GM21367 (cell line): ENCODE results near the gene LGALS14.

Experiments used
- ATAC-seq: cut with Tn5 transposase; IDR thresholded peaks from one replicate; pipeline ENCODE4 v1.9.1; 2021; ENCODE audit not compliant: unreplicated experiment

LGALS14 gene

GRCh38 chr19:39746836-39747529 lies 42.7 kb downstream of the LGALS14 start:
- ATAC-seq: no peak

- ATAC-seq: no peak
These were observed 45.7 kb downstream of the LGALS14 start for GRCh38 chr19:39749981-39750380.

- no peak for ATAC-seq
These were observed 48.1 kb downstream of the LGALS14 start for GRCh38 chr19:39752390-39752789.

- ATAC-seq: no peak
These were observed 48.5 kb downstream of the LGALS14 start for GRCh38 chr19:39752795-39753194.

GRCh38 chr19:39754544-39754943 lies 50.3 kb downstream of the LGALS14 start:
- no peak for ATAC-seq

- ATAC-seq: no peak
These were observed 50.7 kb downstream of the LGALS14 start for GRCh38 chr19:39754971-39755370.
